Chondrocyte (in vitro differentiated cells): Measurements from ENCODE around the gene CDA. TPM values are rescaled to one million over a fixed set of nuclear protein-coding genes. Genes with fewer than 3 reads are reported as not detected.

Source experiments
- DNase-seq: peaks from one replicate; pipeline ENCODE4 v3.0.0; 2021; ENCODE audit warnings: mixed read lengths, low spot score
- H3K27ac Mint-ChIP-seq: one replicate; pipeline ENCODE4 v1.8.0; 2021; ENCODE audit warnings: mild to moderate bottlenecking, moderate library complexity, mixed read lengths; ENCODE audit not compliant: unreplicated experiment
- H3K27me3 Mint-ChIP-seq: 2 replicates; pipeline ENCODE4 v1.8.0; 2021; ENCODE audit warnings: low read depth, mixed read lengths
- H3K36me3 Mint-ChIP-seq: 2 replicates; pipeline ENCODE4 v1.8.0; 2021; ENCODE audit warnings: low read depth, mixed read lengths
- H3K4me1 Mint-ChIP-seq: 2 replicates; pipeline ENCODE4 v1.8.0; 2021; ENCODE audit warnings: low read depth, mild to moderate bottlenecking, mixed read lengths
- H3K4me3 Mint-ChIP-seq: one replicate; pipeline ENCODE4 v1.8.0; 2021; ENCODE audit warnings: mild to moderate bottlenecking, moderate library complexity, mixed read lengths; ENCODE audit not compliant: unreplicated experiment
- H3K9me3 Mint-ChIP-seq: 2 replicates; pipeline ENCODE4 v1.8.0; 2021; ENCODE audit warnings: low read depth, mixed read lengths
- total RNA-seq: library from RNA; stranded (reverse); gene quantifications from 3 replicates; pipeline ENCODE4 v1.2.1, GENCODE V29; 2021
- TF ChIP-seq, protein P1 (sequence below): fragments of 200-600 bp; sonication (generic); IDR thresholded peaks from 2 replicates; pipeline ENCODE4 v1.5.0; 2021; ENCODE audit warnings: antibody characterized with exemption, mild to moderate bottlenecking, moderate library complexity

CDA gene
- total RNA-seq, 1 donor from 2014 or later, result not detected

GRCh38 chr1:20643080-20643479 lies 54.2 kb downstream of the CDA start:
- TF ChIP-seq, protein P1, sequence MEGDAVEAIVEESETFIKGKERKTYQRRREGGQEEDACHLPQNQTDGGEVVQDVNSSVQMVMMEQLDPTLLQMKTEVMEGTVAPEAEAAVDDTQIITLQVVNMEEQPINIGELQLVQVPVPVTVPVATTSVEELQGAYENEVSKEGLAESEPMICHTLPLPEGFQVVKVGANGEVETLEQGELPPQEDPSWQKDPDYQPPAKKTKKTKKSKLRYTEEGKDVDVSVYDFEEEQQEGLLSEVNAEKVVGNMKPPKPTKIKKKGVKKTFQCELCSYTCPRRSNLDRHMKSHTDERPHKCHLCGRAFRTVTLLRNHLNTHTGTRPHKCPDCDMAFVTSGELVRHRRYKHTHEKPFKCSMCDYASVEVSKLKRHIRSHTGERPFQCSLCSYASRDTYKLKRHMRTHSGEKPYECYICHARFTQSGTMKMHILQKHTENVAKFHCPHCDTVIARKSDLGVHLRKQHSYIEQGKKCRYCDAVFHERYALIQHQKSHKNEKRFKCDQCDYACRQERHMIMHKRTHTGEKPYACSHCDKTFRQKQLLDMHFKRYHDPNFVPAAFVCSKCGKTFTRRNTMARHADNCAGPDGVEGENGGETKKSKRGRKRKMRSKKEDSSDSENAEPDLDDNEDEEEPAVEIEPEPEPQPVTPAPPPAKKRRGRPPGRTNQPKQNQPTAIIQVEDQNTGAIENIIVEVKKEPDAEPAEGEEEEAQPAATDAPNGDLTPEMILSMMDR, result no peak
- H3K36me3 Mint-ChIP-seq, result peaks cover 17% of the 10 kb centered on the region
- no peaks in the 10 kb centered on the region for H3K4me1 Mint-ChIP-seq
- no peak overlapping the region for H3K4me3 Mint-ChIP-seq
- H3K9me3 Mint-ChIP-seq, result no peaks in the 10 kb centered on the region
- DNase-seq, result no peak
- no peak overlapping the region for H3K27ac Mint-ChIP-seq
- H3K27me3 Mint-ChIP-seq, result no peaks in the 10 kb centered on the region

- Mint-ChIP-seq H3K27ac (no peak overlapping the region), H3K4me1 (no peaks in the 10 kb centered on the region), H3K9me3 (no peaks in the 10 kb centered on the region), H3K27me3 (no peaks in the 10 kb centered on the region), H3K36me3 (peaks cover 20% of the 10 kb centered on the region), H3K4me3 (no peak overlapping the region)
- no peak for DNase-seq
- TF ChIP-seq, protein P1, result no peak
Measured at GRCh38 chr1:20644416-20644815, 55.5 kb downstream of the CDA start.

DNA sequence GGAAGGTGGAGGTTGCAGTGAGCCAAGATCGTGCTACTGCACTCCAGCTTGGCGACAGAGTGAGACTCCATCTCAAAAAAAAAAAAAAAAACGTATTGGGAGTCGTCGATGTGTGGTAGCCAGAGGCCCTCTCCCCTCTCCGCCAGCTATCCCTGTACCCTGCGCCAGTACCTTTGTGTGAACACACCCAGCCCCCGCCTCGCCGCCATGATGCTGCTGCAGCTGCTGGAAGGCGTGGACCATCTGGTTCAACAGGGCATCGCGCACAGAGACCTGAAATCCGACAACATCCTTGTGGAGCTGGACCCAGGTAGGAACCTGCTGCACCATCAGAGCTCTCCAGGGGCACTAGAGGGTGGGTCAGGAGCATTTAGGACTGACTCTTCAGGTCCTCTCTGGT lies 56.5 kb downstream of the CDA start:
- Mint-ChIP-seq H3K4me1 (no peaks in the 10 kb centered on the region), H3K9me3 (no peaks in the 10 kb centered on the region), H3K27me3 (no peaks in the 10 kb centered on the region), H3K4me3 (no peak overlapping the region), H3K36me3 (peaks cover 19% of the 10 kb centered on the region), H3K27ac (no peak overlapping the region)
- DNase-seq, result no peak
- TF ChIP-seq, protein P1, result no peak

DNA sequence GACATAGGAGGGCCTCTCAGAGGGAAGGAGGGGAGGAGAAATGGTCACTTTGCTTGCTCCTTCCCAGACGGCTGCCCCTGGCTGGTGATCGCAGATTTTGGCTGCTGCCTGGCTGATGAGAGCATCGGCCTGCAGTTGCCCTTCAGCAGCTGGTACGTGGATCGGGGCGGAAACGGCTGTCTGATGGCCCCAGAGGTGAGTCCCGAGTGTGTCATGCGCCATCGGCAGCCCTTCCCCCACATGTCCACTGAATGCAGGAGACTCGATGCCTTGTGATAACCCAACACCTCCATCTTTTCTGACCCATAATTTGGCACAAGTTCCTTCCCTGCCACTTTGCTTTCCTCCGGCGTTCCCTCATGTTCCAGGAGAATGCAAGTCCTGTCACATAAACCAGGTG lies 59.5 kb downstream of the CDA start:
- Mint-ChIP-seq H3K36me3 (peaks cover 28% of the 10 kb centered on the region), H3K4me1 (no peaks in the 10 kb centered on the region), H3K27me3 (no peaks in the 10 kb centered on the region), H3K4me3 (no peak overlapping the region), H3K27ac (no peak overlapping the region), H3K9me3 (no peaks in the 10 kb centered on the region)
- TF ChIP-seq, protein P1, result no peak
- no peak for DNase-seq

DNA sequence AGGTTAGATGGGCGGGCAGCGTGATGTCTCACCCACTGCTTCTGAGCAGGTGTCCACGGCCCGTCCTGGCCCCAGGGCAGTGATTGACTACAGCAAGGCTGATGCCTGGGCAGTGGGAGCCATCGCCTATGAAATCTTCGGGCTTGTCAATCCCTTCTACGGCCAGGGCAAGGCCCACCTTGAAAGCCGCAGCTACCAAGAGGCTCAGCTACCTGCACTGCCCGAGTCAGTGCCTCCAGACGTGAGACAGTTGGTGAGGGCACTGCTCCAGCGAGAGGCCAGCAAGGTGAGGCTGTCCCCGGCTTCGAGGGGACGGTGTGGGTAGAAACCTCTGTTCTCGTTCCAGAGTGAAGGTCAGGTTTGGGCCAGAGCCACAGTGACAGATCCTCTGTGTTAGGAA lies 60.0 kb downstream of the CDA start:
- no peak overlapping the region for H3K4me3 Mint-ChIP-seq
- H3K36me3 Mint-ChIP-seq, result peaks cover 28% of the 10 kb centered on the region
- TF ChIP-seq, protein P1, result no peak

More for the DNA sequence above, 60.0 kb downstream of the CDA start:
- no peaks in the 10 kb centered on the region for H3K27me3 Mint-ChIP-seq
- H3K27ac Mint-ChIP-seq, result no peak overlapping the region
- no peaks in the 10 kb centered on the region for H3K9me3 Mint-ChIP-seq
- no peaks in the 10 kb centered on the region for H3K4me1 Mint-ChIP-seq
- DNase-seq, result no peak
